Vagina (tissue), 2 donors: ENCODE measurements around the gene DYNLT3.

ENCODE experiments used
- CTCF ChIP-seq, 3 experiments: fragments of 450-650 bp in 2 of 3; fragments of 200-600 bp in 1 of 3; sonication (generic) in 1 of 3; IDR thresholded peaks; one replicate each; pipeline ENCODE4 v1.5.1; 2017 to 2019; ENCODE audit warnings: antibody characterized with exemption in 3 of 3, mild to moderate bottlenecking in 2 of 3, moderate library complexity in 2 of 3
- POLR2A ChIP-seq, 2 donors: fragments of 450-650 bp; IDR thresholded peaks; one replicate each; pipeline ENCODE4 v1.6.1; 2017; ENCODE audit warnings: antibody characterized with exemption in 2 of 2, mild to moderate bottlenecking in 2 of 2, moderate library complexity in 2 of 2
- POLR2AphosphoS5 ChIP-seq, 2 donors: sonication (generic); formaldehyde crosslinking; IDR thresholded peaks; one replicate each; pipeline ENCODE4 v1.9.0; 2017; ENCODE audit warnings: antibody characterized with exemption in 2 of 2, mild to moderate bottlenecking in 2 of 2, low read depth in 1 of 2; ENCODE audit not compliant: insufficient read depth in 1 of 2

- TF ChIP-seq CTCF (IDR thresholded peaks at IDR 0.05): no peak
- TF ChIP-seq POLR2AphosphoS5 (IDR thresholded peaks at IDR 0.05; ENCODE audit: insufficient read depth in 1 of 2, low read depth in 1 of 2): no peak
- TF ChIP-seq POLR2A (IDR thresholded peaks at IDR 0.05): no peak
Observed at GRCh38 chrX:37883196-37883595, 35.8 kb upstream of the DYNLT3 start.
